Calu3 (cell line): ENCODE results near the gene ACKR3. TPM values are rescaled to one million over a fixed set of nuclear protein-coding genes. Genes with fewer than 3 reads are reported as not detected.

ENCODE experiments used
- BruUV-seq: library from RNA; stranded (reverse); fragments of 400-500 nt; replicated peaks from 2 replicates; lab custom pipeline; 2021; lab: Mats Ljungman, UMichigan
- CTCF ChIA-PET: fragments of 300-600 bp; sonication (Branson Sonifier 250); formaldehyde crosslinking; loops from one replicate; lab custom pipeline; 2022; ENCODE audit warnings: antibody characterized with exemption; lab: Charles Lee
- DNase-seq: peaks from one replicate; pipeline ENCODE4 v3.0.0; 2022
- H3K27ac Mint-ChIP-seq: one replicate; pipeline ENCODE4 v1.8.0; 2022; ENCODE audit warnings: mixed read lengths; ENCODE audit not compliant: unreplicated experiment
- H3K27me3 Mint-ChIP-seq: one replicate; pipeline ENCODE4 v1.8.0; 2022; ENCODE audit warnings: mixed read lengths; ENCODE audit not compliant: unreplicated experiment
- H3K36me3 Mint-ChIP-seq: one replicate; pipeline ENCODE4 v1.8.0; 2022; ENCODE audit warnings: mild to moderate bottlenecking, moderate library complexity, mixed read lengths; ENCODE audit not compliant: insufficient read depth, unreplicated experiment
- H3K4me1 Mint-ChIP-seq: one replicate; pipeline ENCODE4 v1.8.0; 2022; ENCODE audit warnings: mild to moderate bottlenecking, low read depth, mixed read lengths; ENCODE audit not compliant: unreplicated experiment
- H3K4me3 Mint-ChIP-seq: one replicate; pipeline ENCODE4 v1.8.0; 2022; ENCODE audit warnings: mild to moderate bottlenecking, low read depth, moderate library complexity, mixed read lengths; ENCODE audit not compliant: unreplicated experiment
- H3K9me3 Mint-ChIP-seq: one replicate; pipeline ENCODE4 v1.8.0; 2022; ENCODE audit warnings: low read depth, mixed read lengths; ENCODE audit not compliant: unreplicated experiment
- CTCF ChIP-seq: fragments of 200-600 bp; IDR thresholded peaks from one replicate; pipeline ENCODE4 v1.8.0; 2022; ENCODE audit warnings: antibody characterized with exemption; ENCODE audit not compliant: unreplicated experiment
- intact Hi-C: fragments of 100-400 bp; cut with micrococcal nuclease; formaldehyde crosslinking; loops from one replicate; pipeline ENCODE4 v1.10.0; 2022; ENCODE audit not compliant: unreplicated experiment
- total RNA-seq: library from RNA; stranded (reverse); gene quantifications from 2 replicates; pipeline ENCODE4 v1.2.3, GENCODE V29; 2022

ACKR3 gene
- total RNA-seq, 1 experiment from 2014 or later = 8.8 TPM

- Mint-ChIP-seq H3K4me1 (no peaks in the 10 kb centered on the region), H3K4me3 (no peak overlapping the region), H3K36me3 (no peaks in the 10 kb centered on the region), H3K27me3 (peaks cover 48% of the 10 kb centered on the region), H3K9me3 (peaks cover 2% of the 10 kb centered on the region), H3K27ac (no peak overlapping the region)
- no peak for TF ChIP-seq CTCF
- no TSS peak for BruUV-seq
- CTCF ChIA-PET = no interaction called here
- no peak for DNase-seq
- intact Hi-C loops = no loop called here
Observed at GRCh38 chr2:236600158-236600557, 30.5 kb downstream of the ACKR3 start.

- no peaks in the 10 kb centered on the region for H3K36me3 Mint-ChIP-seq
- no peak for DNase-seq
- no TSS peak for BruUV-seq
- TF ChIP-seq CTCF = no peak
- CTCF ChIA-PET = no interaction called here
- peaks cover 2% of the 10 kb centered on the region for H3K9me3 Mint-ChIP-seq
- no peak overlapping the region for H3K27ac Mint-ChIP-seq
- H3K4me3 Mint-ChIP-seq = no peak overlapping the region
- intact Hi-C loops = no loop called here
- no peaks in the 10 kb centered on the region for H3K4me1 Mint-ChIP-seq
- H3K27me3 Mint-ChIP-seq = peaks cover 56% of the 10 kb centered on the region
Observed at GRCh38 chr2:236600892-236601291, 31.3 kb downstream of the ACKR3 start.

- no peaks in the 10 kb centered on the region for H3K36me3 Mint-ChIP-seq
- peaks cover 2% of the 10 kb centered on the region for H3K9me3 Mint-ChIP-seq
- H3K27me3 Mint-ChIP-seq = peaks cover 62% of the 10 kb centered on the region
- no peak for TF ChIP-seq CTCF
- DNase-seq = no peak
- no peak overlapping the region for H3K4me3 Mint-ChIP-seq
- no peak overlapping the region for H3K27ac Mint-ChIP-seq
- CTCF ChIA-PET = no interaction called here
- H3K4me1 Mint-ChIP-seq = no peaks in the 10 kb centered on the region
- intact Hi-C loops = no loop called here
- BruUV-seq = no TSS peak
Observed at GRCh38 chr2:236601316-236602202, 31.9 kb downstream of the ACKR3 start.

GRCh38 chr2:236602678-236603077 is 33.1 kb downstream of the ACKR3 start:
- intact Hi-C loops = no loop called here
- BruUV-seq = no TSS peak
- H3K9me3 Mint-ChIP-seq = peaks cover 2% of the 10 kb centered on the region
- no peaks in the 10 kb centered on the region for H3K4me1 Mint-ChIP-seq
- no peak for DNase-seq
- no peak overlapping the region for H3K27ac Mint-ChIP-seq
- no peak overlapping the region for H3K4me3 Mint-ChIP-seq
- peaks cover 73% of the 10 kb centered on the region for H3K27me3 Mint-ChIP-seq
- no peak for TF ChIP-seq CTCF
- no peaks in the 10 kb centered on the region for H3K36me3 Mint-ChIP-seq
- CTCF ChIA-PET = no interaction called here
